Measurements from ENCODE around the gene LAMC3. TPM values are rescaled to one million over a fixed set of nuclear protein-coding genes. Genes with fewer than 3 reads are reported as not detected.

LAMC3 gene
- total RNA-seq, 1 donor from 2014 or later, result 1.0 TPM

GRCh38 chr9:131087354-131087893, 78.5 kb downstream of the LAMC3 start:
- DNase-seq (ENCODE audit: extremely low spot score, unreplicated experiment), result no peak
- H3K27ac Mint-ChIP-seq (ENCODE audit: unreplicated experiment), result no peak overlapping the region
- H3K27me3 Mint-ChIP-seq (ENCODE audit: unreplicated experiment), result peaks cover 6% of the 10 kb centered on the region
- no peak for TF ChIP-seq CTCF (IDR thresholded peaks at IDR 0.05)
- no peaks in the 10 kb centered on the region for H3K9me3 Mint-ChIP-seq (ENCODE audit: unreplicated experiment)
- no peak overlapping the region for H3K4me3 Mint-ChIP-seq (ENCODE audit: unreplicated experiment)
- no peaks in the 10 kb centered on the region for H3K36me3 Mint-ChIP-seq (ENCODE audit: unreplicated experiment)
- H3K4me1 Mint-ChIP-seq (ENCODE audit: unreplicated experiment), result no peaks in the 10 kb centered on the region

- no peaks in the 10 kb centered on the region for H3K9me3 Mint-ChIP-seq (ENCODE audit: unreplicated experiment)
- H3K36me3 Mint-ChIP-seq (ENCODE audit: unreplicated experiment), result no peaks in the 10 kb centered on the region
- H3K27me3 Mint-ChIP-seq (ENCODE audit: unreplicated experiment), result peaks cover 3% of the 10 kb centered on the region
- H3K4me3 Mint-ChIP-seq (ENCODE audit: unreplicated experiment), result no peak overlapping the region
- no peak for TF ChIP-seq CTCF (IDR thresholded peaks at IDR 0.05)
- H3K4me1 Mint-ChIP-seq (ENCODE audit: unreplicated experiment), result no peaks in the 10 kb centered on the region
- no peak for DNase-seq (ENCODE audit: extremely low spot score, unreplicated experiment)
- no peak overlapping the region for H3K27ac Mint-ChIP-seq (ENCODE audit: unreplicated experiment)
Observed at GRCh38 chr9:131090025-131090787, 81.2 kb downstream of the LAMC3 start.

GRCh38 chr9:131091352-131091992, 82.5 kb downstream of the LAMC3 start:
- peaks cover 5% of the 10 kb centered on the region for H3K4me1 Mint-ChIP-seq (ENCODE audit: unreplicated experiment)
- no peak for TF ChIP-seq CTCF (IDR thresholded peaks at IDR 0.05)
- H3K27me3 Mint-ChIP-seq (ENCODE audit: unreplicated experiment), result peaks cover 4% of the 10 kb centered on the region
- no peak overlapping the region for H3K27ac Mint-ChIP-seq (ENCODE audit: unreplicated experiment)
- no peaks in the 10 kb centered on the region for H3K9me3 Mint-ChIP-seq (ENCODE audit: unreplicated experiment)
- no peak overlapping the region for H3K4me3 Mint-ChIP-seq (ENCODE audit: unreplicated experiment)
- no peaks in the 10 kb centered on the region for H3K36me3 Mint-ChIP-seq (ENCODE audit: unreplicated experiment)
- no peak for DNase-seq (ENCODE audit: extremely low spot score, unreplicated experiment)

- H3K4me1 Mint-ChIP-seq (ENCODE audit: unreplicated experiment), result peaks cover 7% of the 10 kb centered on the region
- no peak for TF ChIP-seq CTCF (IDR thresholded peaks at IDR 0.05)
Observed at GRCh38 chr9:131092030-131092429, 83.1 kb downstream of the LAMC3 start.

More at GRCh38 chr9:131092030-131092429, 83.1 kb downstream of the LAMC3 start:
- Mint-ChIP-seq H3K4me3 (ENCODE audit: unreplicated experiment) (no peak overlapping the region), H3K27ac (ENCODE audit: unreplicated experiment) (no peak overlapping the region), H3K36me3 (ENCODE audit: unreplicated experiment) (no peaks in the 10 kb centered on the region), H3K9me3 (ENCODE audit: unreplicated experiment) (no peaks in the 10 kb centered on the region), H3K27me3 (ENCODE audit: unreplicated experiment) (peaks cover 4% of the 10 kb centered on the region)
- no peak for DNase-seq (ENCODE audit: extremely low spot score, unreplicated experiment)
